ENCODE measurements around the gene SLC30A10.

DNA sequence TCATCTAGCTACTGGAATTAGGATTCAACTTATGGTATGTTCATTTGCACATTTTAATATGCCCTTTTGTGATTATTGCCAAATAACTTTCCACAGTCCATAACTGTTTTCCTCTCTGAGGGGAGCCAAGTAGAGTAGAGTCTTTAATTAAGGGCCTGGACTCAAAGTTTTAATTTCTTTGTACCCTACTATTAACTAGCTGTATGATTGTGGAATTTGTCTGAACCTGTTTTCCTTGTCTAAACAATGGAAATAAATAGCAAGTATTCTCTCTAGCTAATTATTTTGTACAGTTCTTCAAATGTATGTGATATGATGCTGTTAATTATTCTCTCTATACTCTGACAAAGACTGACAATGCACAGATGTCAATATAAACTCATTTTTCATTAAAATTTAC lies 24.0 kb upstream of the SLC30A10 start:
- TF ChIP-seq, protein P1, sequence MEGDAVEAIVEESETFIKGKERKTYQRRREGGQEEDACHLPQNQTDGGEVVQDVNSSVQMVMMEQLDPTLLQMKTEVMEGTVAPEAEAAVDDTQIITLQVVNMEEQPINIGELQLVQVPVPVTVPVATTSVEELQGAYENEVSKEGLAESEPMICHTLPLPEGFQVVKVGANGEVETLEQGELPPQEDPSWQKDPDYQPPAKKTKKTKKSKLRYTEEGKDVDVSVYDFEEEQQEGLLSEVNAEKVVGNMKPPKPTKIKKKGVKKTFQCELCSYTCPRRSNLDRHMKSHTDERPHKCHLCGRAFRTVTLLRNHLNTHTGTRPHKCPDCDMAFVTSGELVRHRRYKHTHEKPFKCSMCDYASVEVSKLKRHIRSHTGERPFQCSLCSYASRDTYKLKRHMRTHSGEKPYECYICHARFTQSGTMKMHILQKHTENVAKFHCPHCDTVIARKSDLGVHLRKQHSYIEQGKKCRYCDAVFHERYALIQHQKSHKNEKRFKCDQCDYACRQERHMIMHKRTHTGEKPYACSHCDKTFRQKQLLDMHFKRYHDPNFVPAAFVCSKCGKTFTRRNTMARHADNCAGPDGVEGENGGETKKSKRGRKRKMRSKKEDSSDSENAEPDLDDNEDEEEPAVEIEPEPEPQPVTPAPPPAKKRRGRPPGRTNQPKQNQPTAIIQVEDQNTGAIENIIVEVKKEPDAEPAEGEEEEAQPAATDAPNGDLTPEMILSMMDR (conservative IDR thresholded peaks at IDR 0.05; ENCODE audit: low read depth, low read length): no peak
- no peak for TF ChIP-seq EZH2 (IDR thresholded peaks at IDR 0.05; ENCODE audit: borderline replicate concordance, low read depth, low read length, poor library complexity, severe bottlenecking)
